ENCODE results near the gene NEUROD2.

DNA sequence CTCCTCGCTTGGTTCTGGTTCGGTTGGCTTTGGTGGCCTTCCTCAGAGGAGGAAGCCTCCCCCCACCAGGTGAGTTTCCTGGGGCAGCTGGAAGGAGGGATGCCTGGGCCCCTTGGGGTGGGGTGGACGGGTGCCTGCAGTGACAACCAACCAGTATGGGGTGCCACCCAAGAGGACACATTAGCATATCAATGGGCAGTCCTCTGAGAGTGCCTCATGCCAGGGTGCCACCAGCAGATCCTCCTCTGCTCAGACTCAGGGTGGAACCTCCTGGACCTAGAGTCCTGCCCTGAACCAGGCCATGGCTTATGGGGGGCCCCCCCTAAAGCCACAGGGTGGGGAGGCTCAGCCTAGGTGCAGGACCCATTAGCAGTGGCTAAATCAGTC lies 21.8 kb upstream of the NEUROD2 start:
- TF ChIP-seq, protein P1, sequence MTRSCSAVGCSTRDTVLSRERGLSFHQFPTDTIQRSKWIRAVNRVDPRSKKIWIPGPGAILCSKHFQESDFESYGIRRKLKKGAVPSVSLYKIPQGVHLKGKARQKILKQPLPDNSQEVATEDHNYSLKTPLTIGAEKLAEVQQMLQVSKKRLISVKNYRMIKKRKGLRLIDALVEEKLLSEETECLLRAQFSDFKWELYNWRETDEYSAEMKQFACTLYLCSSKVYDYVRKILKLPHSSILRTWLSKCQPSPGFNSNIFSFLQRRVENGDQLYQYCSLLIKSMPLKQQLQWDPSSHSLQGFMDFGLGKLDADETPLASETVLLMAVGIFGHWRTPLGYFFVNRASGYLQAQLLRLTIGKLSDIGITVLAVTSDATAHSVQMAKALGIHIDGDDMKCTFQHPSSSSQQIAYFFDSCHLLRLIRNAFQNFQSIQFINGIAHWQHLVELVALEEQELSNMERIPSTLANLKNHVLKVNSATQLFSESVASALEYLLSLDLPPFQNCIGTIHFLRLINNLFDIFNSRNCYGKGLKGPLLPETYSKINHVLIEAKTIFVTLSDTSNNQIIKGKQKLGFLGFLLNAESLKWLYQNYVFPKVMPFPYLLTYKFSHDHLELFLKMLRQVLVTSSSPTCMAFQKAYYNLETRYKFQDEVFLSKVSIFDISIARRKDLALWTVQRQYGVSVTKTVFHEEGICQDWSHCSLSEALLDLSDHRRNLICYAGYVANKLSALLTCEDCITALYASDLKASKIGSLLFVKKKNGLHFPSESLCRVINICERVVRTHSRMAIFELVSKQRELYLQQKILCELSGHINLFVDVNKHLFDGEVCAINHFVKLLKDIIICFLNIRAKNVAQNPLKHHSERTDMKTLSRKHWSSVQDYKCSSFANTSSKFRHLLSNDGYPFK (CRISPR knock-in tag; IDR thresholded peaks at IDR 0.05; ENCODE audit: borderline replicate concordance) = no peak
- TF ChIP-seq GABPA (IDR thresholded peaks at IDR 0.05; ENCODE audit: low read depth, low read length) = no peak
- no peak for TF ChIP-seq GABPA (CRISPR knock-in tag; IDR thresholded peaks at IDR 0.05; ENCODE audit: low read depth)
- TF ChIP-seq, protein P2, sequence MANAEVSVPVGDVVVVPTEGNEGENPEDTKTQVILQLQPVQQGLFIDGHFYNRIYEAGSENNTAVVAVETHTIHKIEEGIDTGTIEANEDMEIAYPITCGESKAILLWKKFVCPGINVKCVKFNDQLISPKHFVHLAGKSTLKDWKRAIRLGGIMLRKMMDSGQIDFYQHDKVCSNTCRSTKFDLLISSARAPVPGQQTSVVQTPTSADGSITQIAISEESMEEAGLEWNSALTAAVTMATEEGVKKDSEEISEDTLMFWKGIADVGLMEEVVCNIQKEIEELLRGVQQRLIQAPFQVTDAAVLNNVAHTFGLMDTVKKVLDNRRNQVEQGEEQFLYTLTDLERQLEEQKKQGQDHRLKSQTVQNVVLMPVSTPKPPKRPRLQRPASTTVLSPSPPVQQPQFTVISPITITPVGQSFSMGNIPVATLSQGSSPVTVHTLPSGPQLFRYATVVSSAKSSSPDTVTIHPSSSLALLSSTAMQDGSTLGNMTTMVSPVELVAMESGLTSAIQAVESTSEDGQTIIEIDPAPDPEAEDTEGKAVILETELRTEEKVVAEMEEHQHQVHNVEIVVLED (CRISPR knock-in tag; IDR thresholded peaks at IDR 0.05; ENCODE audit: borderline replicate concordance) = no peak

All from HepG2 (cell line).